GM12872 (cell line): ENCODE measurements around the gene FBXO44.

Experiments used
- TF ChIP-seq, protein P1 (sequence below): IDR thresholded peaks from 3 replicates; pipeline ENCODE4 v1.5.1; 2011; ENCODE audit warnings: low read depth, mild to moderate bottlenecking, low read length, moderate library complexity; ENCODE audit not compliant: insufficient read depth

FBXO44 gene

DNA sequence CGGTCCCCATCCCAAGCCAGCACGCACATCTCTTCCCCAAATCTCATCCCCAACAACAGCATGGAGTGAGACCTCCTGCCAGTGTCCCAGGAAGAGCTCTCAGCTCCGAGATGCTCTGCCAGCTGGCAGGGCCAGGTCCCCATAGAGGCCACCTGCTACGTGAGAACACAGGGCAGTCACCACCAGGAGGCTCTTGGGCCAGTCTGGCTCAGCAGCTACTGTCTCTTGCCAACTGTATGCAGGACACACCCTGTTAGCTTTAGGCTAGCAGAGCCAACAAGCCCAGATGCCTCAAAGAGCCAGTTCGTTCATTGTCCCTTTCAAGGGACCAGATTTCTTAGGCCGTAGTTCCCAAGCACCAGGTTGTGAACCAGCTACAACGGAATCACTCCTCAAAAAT lies 37.4 kb upstream of the FBXO44 start:
- TF ChIP-seq, protein P1, sequence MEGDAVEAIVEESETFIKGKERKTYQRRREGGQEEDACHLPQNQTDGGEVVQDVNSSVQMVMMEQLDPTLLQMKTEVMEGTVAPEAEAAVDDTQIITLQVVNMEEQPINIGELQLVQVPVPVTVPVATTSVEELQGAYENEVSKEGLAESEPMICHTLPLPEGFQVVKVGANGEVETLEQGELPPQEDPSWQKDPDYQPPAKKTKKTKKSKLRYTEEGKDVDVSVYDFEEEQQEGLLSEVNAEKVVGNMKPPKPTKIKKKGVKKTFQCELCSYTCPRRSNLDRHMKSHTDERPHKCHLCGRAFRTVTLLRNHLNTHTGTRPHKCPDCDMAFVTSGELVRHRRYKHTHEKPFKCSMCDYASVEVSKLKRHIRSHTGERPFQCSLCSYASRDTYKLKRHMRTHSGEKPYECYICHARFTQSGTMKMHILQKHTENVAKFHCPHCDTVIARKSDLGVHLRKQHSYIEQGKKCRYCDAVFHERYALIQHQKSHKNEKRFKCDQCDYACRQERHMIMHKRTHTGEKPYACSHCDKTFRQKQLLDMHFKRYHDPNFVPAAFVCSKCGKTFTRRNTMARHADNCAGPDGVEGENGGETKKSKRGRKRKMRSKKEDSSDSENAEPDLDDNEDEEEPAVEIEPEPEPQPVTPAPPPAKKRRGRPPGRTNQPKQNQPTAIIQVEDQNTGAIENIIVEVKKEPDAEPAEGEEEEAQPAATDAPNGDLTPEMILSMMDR = no peak

DNA sequence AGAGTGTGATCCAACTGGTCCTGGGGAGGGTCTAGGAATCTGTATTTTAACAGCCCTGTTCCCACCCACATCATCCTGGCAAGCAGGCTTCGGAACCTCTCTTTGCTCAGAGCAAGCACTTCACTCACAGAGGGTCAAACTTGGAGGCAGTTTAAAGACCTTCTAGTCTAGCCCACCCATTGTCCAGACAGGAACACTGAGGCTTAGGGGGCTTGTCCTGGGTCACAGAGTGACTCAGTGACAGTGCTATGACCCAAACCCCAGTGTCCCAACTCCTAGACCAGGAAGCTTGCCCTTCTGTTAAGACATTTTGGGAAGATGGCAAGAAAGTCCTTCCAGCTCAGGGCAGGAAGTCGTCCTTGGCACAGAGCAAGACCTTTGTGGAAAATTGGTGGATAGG lies 36.9 kb upstream of the FBXO44 start:
- TF ChIP-seq, protein P1 = no peak

DNA sequence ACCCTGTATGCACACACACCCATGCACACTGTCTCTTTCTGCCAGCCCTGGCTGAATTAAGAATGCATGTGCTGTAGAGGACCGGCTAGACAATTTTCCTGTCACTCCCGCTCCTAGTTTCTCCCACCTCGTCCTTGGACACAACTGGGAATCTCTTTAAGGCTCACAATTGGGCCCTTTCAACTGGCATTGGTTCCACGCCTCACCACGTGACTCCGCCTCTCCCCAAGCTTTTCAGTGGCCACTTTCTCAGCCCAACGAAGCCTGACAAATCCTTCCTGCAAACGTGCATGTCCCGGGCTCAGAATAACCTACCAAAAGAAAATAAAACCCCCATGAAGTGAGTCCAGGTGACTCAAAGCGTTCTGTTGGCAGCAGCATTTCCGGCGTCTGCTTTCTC lies 34.3 kb upstream of the FBXO44 start:
- TF ChIP-seq, protein P1 = no peak

DNA sequence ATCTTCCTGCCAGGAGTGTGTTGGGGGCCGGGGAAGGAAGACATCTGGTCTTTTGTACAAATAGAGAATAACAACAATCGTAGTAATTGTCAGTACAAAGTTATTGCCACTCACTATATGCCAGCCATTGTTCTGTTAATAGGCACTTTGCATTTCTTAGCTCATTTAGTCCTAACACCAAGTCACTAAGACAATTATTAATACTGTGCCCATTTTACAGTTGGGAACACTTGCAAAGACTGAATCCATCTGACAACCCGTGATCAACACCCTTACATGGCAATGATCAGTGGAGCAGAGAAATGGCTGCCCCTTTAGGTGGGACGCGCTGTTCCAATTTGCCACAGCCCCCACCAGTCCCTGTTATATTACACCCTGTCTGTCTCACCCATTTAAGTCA lies 33.8 kb upstream of the FBXO44 start:
- TF ChIP-seq, protein P1 = no peak

DNA sequence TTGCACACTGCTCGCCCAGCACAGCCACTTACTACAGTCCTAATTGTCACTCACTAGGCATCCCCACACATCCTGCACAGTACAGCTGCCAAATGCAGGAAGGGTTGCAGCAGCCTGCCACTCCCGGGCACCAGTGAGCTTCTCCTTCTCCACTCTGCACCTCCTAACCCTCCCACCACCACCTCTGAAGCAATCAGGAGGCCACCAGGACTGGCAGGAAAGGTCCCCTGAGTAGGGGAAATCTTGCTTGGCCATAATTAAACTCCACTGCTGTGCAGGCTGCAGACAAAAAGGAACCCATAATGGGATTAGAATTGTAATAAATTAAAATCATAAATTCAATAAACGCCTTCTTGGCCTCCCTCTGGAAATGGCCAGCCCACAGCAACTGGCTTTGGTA lies 32.3 kb upstream of the FBXO44 start:
- TF ChIP-seq, protein P1 = no peak

DNA sequence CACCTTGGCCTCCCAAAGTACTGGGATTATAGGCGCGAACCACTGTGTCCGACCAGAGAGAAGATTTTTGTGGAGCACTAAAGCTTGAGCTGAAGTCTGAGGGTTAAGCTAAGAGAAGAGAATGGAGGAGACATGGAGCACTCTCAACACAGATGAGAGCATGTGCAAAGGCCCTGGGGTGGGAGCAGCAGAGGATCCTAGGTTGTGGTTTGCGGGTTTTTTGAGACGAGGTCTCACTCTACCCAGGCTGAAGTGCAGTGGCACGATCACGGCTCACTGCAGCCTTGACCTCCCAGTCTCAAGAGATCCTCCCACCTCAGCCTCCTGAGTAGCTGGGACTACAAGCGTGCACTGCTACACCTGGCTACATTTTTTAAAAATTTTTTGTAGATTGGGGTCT lies 31.0 kb upstream of the FBXO44 start:
- TF ChIP-seq, protein P1 = no peak

DNA sequence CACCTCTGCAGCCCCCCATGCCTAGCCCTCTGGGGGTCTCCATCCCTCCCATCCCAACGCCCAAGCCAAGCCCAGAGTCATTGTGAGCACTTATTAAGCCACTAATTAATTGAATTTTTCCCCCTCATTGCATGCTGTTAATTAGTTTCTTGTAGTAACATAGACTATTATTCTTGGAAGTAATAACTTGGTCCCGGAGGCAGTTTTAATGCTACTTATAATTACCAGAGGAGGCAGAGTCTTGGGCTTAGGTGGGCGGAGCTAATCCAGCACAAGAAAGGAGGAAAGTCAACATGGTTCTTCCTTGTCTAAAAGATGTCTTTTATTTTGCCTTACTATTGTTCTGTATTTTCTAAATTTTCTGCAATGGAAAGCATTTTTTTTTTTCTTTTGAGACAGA lies 28.1 kb upstream of the FBXO44 start:
- TF ChIP-seq, protein P1 = no peak

DNA sequence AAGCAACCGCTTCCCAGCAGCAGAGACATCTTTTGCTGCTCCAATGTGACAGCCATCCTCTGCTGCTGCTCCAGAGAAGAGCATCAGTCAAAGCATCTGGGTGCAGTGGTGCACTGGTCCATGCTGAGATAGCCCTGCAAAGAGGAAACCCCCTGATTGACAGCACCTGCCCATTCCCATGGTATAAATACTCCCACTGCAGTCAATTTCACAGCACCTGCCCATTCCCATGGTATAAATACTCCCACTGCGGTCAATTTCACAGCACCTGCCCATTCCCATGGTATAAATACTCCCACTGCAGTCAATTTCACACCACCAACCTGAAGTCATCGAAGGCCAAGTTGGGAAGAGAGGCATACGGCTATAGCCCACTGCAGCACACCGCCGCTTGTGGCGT lies 25.9 kb upstream of the FBXO44 start:
- TF ChIP-seq, protein P1 = no peak
